ENCODE measurements around the gene TTC4. TPM values are rescaled to one million over a fixed set of nuclear protein-coding genes. Genes with fewer than 3 reads are reported as not detected.

The TTC4 gene
- total and polyA plus RNA-seq, 2 of the 4 experiments (the other 2 are of a cell fraction): 21.6 to 27.1 TPM

DNA sequence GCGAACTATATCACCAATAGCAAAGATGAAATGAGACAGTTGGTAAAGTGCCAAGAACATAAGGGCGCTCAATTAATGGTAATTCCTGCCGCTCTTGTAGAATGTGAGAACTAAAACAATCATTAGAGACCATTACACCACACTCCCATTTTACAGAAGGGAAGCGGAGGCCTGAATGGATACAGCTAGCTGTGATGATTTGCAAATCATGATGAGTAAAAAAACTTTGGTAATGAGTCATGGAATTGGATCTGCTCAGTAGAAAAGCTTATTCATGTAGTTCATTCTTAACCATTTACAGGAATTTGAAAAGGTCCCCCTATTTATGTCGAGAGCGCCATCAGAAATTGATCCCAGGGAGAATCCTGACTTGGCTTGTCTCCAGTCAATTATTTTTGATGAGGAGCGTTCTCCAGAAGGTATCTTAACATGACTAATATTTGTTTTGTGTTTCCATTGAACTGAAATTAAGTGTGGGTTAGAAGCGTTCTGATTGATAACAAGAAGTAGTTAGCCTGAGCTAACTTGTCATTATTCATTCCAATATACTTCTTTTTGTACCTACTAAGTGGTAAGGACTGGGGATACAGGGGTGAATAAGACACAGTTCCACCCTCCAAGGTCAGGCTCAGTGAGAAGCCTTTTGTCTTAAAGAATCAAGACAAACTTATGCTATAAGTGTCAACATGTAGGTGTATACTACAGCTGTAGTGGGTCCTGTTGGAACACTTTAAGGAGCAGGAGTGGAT, 812 bp downstream of the TTC4 start:
- H4K8ac ChIP-seq (ENCODE audit: low read depth in 2 of 2, low read length in 2 of 2): peak overlapping the region; percentile 97 to 99
- no peak overlapping the region for H3K18ac ChIP-seq (ENCODE audit: low read depth, low read length)
- peak overlapping the region; percentile 74; the same call in 1 of the 2 replicates for H3K27ac ChIP-seq (ENCODE audit: insufficient read depth, low read length)
- peak overlapping the region; percentile 89 for H4K91ac ChIP-seq (ENCODE audit: insufficient read depth, low read depth, low read length)
- in situ Hi-C loops (cut with MboI; ENCODE audit: low sequenced_read_pairs) (no loop called here), dilution Hi-C loops (cut with HindIII; ENCODE audit: low sequenced_read_pairs, unreplicated experiment) (no loop called here), intact Hi-C loops (cut with micrococcal nuclease) (loop anchor here (1.0 to 2.0 kb wide), 2 partner anchors 48 to 218 kb away; partner anchors contain the start of gene PARS2)
- ChIA-PET CTCF (no interaction called here), POLR2A (ENCODE audit: unreplicated experiment) (no interaction called here)
- peak overlapping the region; percentile 95; the same call in 1 of the 2 replicates for H3K4ac ChIP-seq (ENCODE audit: low read depth, low read length)
- no peaks in the 10 kb centered on the region for H3K9me3 ChIP-seq (ENCODE audit: control insufficient read depth, insufficient read depth, low read length)
- H3K4me2 ChIP-seq (ENCODE audit: low read depth, low read length): peak overlapping the region; percentile 94
- ATAC-seq (ENCODE audit: low read depth) (no peak), DNase-seq (peak; percentile 81)
- no peak overlapping the region for H2BK5ac ChIP-seq (ENCODE audit: low read depth, low read length, poor library complexity, severe bottlenecking)
- peak overlapping the region; percentile 22; the same call in 1 of the 2 replicates for H4K5ac ChIP-seq (ENCODE audit: low read depth, low read length)
- peak overlapping the region; percentile 66 for H3K56ac ChIP-seq (ENCODE audit: extremely low read depth, insufficient read depth, low read length)
- H3K23ac ChIP-seq (ENCODE audit: low read depth, low read length): peak overlapping the region; percentile 88; the same call in 1 of the 2 replicates
- H3K9me1 ChIP-seq (ENCODE audit: insufficient read depth, low read length): 0 out of 2 replicates have a peak, but pooled peaks cover 6% of the 10 kb centered on the region
- H3K4me1 ChIP-seq (ENCODE audit: control insufficient read depth, insufficient read depth, low read length): no peaks in the 10 kb centered on the region
- no TSS peak for BruUV-seq (replicated peaks)
- H3K79me1 ChIP-seq (ENCODE audit: low read depth in 1 of 2, low read length in 2 of 2): peaks cover 9 to 29% of the 10 kb centered on the region in 2 experiments
- peaks cover 5% of the 10 kb centered on the region; the same call in 1 of the 2 replicates for H3K36me3 ChIP-seq (ENCODE audit: control insufficient read depth, insufficient read depth, low read length)
- H2AK9ac ChIP-seq (replicated peaks; ENCODE audit: low read depth, low read length, poor library complexity): no peak overlapping the region
- peak overlapping the region; percentile 93 for H3K14ac ChIP-seq (replicated peaks; ENCODE audit: low read depth, low read length)
- H4K20me1 ChIP-seq (ENCODE audit: insufficient read depth, low read length): no peaks in the 10 kb centered on the region
- peak overlapping the region; percentile 85; the same call in 1 of the 2 replicates for H3K9ac ChIP-seq (ENCODE audit: low read depth, low read length)
- no peak overlapping the region for H2BK20ac ChIP-seq (ENCODE audit: low read depth, low read length)
- no peak overlapping the region for H2BK15ac ChIP-seq (ENCODE audit: low read depth, low read length)
- H2AK5ac ChIP-seq (ENCODE audit: low read depth, low read length): 0 out of 2 replicates have a peak overlapping the region, but pooled peaks have one; percentile 81
- no peak overlapping the region for H2BK120ac ChIP-seq (ENCODE audit: low read depth, low read length)
- H3K4me3 ChIP-seq (ENCODE audit: insufficient read depth, low read depth, low read length): peak overlapping the region; percentile 86
- peaks cover 2% of the 10 kb centered on the region; the same call in 1 of the 2 replicates for H3K27me3 ChIP-seq (ENCODE audit: control insufficient read depth, insufficient read depth, low read length)
- H2AFZ ChIP-seq (replicated peaks; ENCODE audit: low read length, poor library complexity): peak overlapping the region; percentile 94
- WGBS, 2 experiments (ENCODE audit: extremely low coverage in 2 of 2, insufficient read length in 1 of 2): no CpG with 5 or more reads among the region's 8 CpGs
- TF ChIP-seq NFE2L2 (IDR thresholded peaks at IDR 0.05; ENCODE audit: low read depth, low read length) (peak; percentile 65), MAFK (IDR thresholded peaks at IDR 0.05; ENCODE audit: low read depth, low read length) (no peak), POLR2A (IDR thresholded peaks at IDR 0.05; ENCODE audit: low read depth, low read length) (no peak), FOS (IDR thresholded peaks at IDR 0.05; ENCODE audit: low read depth, low read length) (peak; percentile 45), SMC3 (IDR thresholded peaks at IDR 0.05; ENCODE audit: low read depth, low read length) (no peak), BHLHE40 (IDR thresholded peaks at IDR 0.05; ENCODE audit: low read depth, low read length) (no peak), RAD21 (IDR thresholded peaks at IDR 0.05; ENCODE audit: low read length) (no peak), MXI1 (IDR thresholded peaks at IDR 0.05; ENCODE audit: borderline replicate concordance, low read depth, low read length) (no peak), MAZ (IDR thresholded peaks at IDR 0.05; ENCODE audit: borderline replicate concordance, low read depth, low read length) (no peak), RFX5 (IDR thresholded peaks at IDR 0.05; ENCODE audit: low read depth, low read length) (no peak), CHD1 (IDR thresholded peaks at IDR 0.05; ENCODE audit: low read depth, low read length) (0 out of 2 replicates have a peak, but pooled peaks have one; percentile 26)
- TF ChIP-seq, protein P1, sequence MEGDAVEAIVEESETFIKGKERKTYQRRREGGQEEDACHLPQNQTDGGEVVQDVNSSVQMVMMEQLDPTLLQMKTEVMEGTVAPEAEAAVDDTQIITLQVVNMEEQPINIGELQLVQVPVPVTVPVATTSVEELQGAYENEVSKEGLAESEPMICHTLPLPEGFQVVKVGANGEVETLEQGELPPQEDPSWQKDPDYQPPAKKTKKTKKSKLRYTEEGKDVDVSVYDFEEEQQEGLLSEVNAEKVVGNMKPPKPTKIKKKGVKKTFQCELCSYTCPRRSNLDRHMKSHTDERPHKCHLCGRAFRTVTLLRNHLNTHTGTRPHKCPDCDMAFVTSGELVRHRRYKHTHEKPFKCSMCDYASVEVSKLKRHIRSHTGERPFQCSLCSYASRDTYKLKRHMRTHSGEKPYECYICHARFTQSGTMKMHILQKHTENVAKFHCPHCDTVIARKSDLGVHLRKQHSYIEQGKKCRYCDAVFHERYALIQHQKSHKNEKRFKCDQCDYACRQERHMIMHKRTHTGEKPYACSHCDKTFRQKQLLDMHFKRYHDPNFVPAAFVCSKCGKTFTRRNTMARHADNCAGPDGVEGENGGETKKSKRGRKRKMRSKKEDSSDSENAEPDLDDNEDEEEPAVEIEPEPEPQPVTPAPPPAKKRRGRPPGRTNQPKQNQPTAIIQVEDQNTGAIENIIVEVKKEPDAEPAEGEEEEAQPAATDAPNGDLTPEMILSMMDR (conservative IDR thresholded peaks at IDR 0.05; ENCODE audit: low read depth, low read length): no peak
- TF ChIP-seq, protein P2, sequence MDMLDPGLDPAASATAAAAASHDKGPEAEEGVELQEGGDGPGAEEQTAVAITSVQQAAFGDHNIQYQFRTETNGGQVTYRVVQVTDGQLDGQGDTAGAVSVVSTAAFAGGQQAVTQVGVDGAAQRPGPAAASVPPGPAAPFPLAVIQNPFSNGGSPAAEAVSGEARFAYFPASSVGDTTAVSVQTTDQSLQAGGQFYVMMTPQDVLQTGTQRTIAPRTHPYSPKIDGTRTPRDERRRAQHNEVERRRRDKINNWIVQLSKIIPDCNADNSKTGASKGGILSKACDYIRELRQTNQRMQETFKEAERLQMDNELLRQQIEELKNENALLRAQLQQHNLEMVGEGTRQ (IDR thresholded peaks at IDR 0.05; ENCODE audit: low read depth, low read length): no peak
- TF ChIP-seq, protein P3, sequence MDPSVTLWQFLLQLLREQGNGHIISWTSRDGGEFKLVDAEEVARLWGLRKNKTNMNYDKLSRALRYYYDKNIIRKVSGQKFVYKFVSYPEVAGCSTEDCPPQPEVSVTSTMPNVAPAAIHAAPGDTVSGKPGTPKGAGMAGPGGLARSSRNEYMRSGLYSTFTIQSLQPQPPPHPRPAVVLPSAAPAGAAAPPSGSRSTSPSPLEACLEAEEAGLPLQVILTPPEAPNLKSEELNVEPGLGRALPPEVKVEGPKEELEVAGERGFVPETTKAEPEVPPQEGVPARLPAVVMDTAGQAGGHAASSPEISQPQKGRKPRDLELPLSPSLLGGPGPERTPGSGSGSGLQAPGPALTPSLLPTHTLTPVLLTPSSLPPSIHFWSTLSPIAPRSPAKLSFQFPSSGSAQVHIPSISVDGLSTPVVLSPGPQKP (IDR thresholded peaks at IDR 0.05; ENCODE audit: borderline replicate concordance, low read depth, low read length): no peak

Measured in IMR-90 (cell line).